ENCODE data around the gene FARSA.
"Not testable (repeated sequence)": the region's sequence is repeated elsewhere in the genome, so short reads cannot be mapped to it uniquely, and the experiment has no call there.

FARSA gene

DNA sequence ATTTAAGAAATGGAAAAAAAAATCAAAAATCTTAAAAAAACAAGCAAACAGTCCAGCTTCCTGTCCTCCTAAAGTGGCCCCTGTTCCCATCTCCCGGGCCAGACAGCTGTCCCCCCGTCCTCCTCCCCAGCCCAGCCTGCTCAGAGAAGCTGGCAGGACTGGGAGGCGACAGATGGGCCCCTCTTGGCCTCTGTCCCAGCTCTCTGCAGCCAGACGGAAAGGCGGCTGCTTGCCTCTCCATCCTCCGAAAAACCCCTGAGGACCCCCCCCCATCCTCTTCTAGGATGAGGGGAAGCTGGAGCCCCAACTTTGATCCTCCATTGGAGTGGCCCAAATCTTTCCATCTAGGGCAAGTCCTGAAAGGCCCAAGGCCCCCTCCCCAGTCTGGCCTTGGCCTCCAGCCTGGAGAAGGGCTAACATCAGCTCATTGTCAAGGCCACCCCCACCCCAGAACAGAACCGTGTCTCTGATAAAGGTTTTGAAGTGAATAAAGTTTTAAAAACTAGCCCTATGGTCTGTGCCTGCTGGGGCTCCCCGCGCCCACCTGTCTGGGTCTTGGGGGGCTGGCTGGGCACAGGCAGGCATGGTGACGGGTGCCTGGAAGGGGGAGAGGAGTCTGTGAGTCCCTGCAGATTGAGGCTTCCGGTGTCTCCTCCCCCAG is 19.8 kb upstream of the FARSA start:
- H3K27ac ChIP-seq (ENCODE audit: low read length), result no peak overlapping the region
- H3K27me3 ChIP-seq (ENCODE audit: control insufficient read depth in 1 of 2, insufficient read depth in 2 of 2, low read length in 2 of 2), result no peaks in the 10 kb centered on the region
- no peak overlapping the region for H3K9ac ChIP-seq (ENCODE audit: low read length in 2 of 2)
- peaks cover 31 to 38% of the 10 kb centered on the region in 2 donors for H3K36me3 ChIP-seq (ENCODE audit: control insufficient read depth in 2 of 2, insufficient read depth in 2 of 2, low read length in 2 of 2)
- H3K9me3 ChIP-seq (ENCODE audit: control insufficient read depth in 2 of 2, low read length in 2 of 2), result no peaks in the 10 kb centered on the region
- no peak overlapping the region for H3K4me3 ChIP-seq (ENCODE audit: low read length in 2 of 2)
- H3K4me1 ChIP-seq (ENCODE audit: control insufficient read depth, insufficient read depth, low read length), result peaks cover 28% of the 10 kb centered on the region

DNA sequence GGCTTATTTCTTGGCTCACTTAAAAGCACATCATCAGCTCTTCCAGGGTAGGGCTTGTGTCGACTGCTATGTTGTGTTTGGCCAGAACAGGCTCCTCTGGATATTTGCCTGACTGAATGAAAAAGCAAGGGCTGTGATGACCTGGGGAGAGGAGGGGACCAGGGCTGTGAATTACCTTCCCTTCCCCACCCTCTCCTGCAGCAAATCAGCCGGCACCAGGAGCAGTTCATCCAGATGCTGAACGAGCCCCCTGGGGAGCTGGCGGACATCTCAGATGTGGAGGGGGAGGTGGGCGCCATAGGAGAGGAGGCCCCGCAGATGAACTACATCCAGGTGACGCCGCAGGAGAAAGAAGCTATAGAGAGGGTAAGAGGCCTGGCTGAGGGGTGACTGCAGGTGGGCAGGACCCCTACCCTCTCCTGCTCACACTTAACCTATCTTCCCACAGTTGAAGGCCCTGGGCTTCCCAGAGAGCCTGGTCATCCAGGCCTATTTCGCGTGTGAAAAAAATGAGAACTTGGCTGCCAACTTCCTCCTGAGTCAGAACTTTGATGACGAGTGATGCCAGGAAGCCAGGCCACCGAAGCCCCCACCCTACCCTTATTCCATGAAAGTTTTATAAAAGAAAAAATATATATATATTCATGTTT is 19.1 kb upstream of the FARSA start:
- H3K4me1 ChIP-seq (ENCODE audit: control insufficient read depth, insufficient read depth, low read length), result peaks cover 31% of the 10 kb centered on the region
- no peak overlapping the region for H3K4me3 ChIP-seq (ENCODE audit: low read length in 2 of 2)
- H3K9ac ChIP-seq (ENCODE audit: low read length in 2 of 2), result no peak overlapping the region
- no peaks in the 10 kb centered on the region for H3K27me3 ChIP-seq (ENCODE audit: control insufficient read depth in 1 of 2, insufficient read depth in 2 of 2, low read length in 2 of 2)
- peaks cover 36 to 43% of the 10 kb centered on the region in 2 donors for H3K36me3 ChIP-seq (ENCODE audit: control insufficient read depth in 2 of 2, insufficient read depth in 2 of 2, low read length in 2 of 2)
- no peak overlapping the region for H3K27ac ChIP-seq (ENCODE audit: low read length)
- no peaks in the 10 kb centered on the region for H3K9me3 ChIP-seq (ENCODE audit: control insufficient read depth in 2 of 2, low read length in 2 of 2)

DNA sequence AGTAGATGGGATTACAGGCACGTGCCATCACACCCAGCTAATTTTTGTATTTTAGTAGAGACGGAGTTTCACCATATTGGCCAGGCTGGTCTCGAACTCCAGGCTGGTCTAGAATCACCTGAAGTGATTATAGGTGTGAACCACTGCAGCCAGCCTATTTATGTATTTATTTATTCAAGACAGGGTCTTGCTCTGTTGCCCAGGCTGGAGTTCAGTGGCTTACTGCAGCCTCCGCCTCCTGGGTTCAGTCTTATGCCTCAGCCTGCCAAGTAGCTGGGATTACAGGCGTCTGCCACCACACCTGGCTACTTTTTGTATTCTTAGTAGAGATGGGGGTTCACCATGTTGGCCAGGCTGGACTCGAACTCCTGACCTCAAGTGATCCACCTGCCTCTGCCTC is 18.5 kb upstream of the FARSA start:
- H3K36me3 ChIP-seq (ENCODE audit: control insufficient read depth in 2 of 2, insufficient read depth in 2 of 2, low read length in 2 of 2), result peaks cover 39 to 46% of the 10 kb centered on the region in 2 donors
- not testable (repeated sequence) for H3K9me3 ChIP-seq (ENCODE audit: control insufficient read depth in 2 of 2, low read length in 2 of 2); H3K27me3 ChIP-seq (ENCODE audit: control insufficient read depth in 1 of 2, insufficient read depth in 2 of 2, low read length in 2 of 2); H3K4me3 ChIP-seq (ENCODE audit: low read length in 2 of 2); H3K27ac ChIP-seq (ENCODE audit: low read length); H3K9ac ChIP-seq (ENCODE audit: low read length in 2 of 2)
- peaks cover 36% of the 10 kb centered on the region for H3K4me1 ChIP-seq (ENCODE audit: control insufficient read depth, insufficient read depth, low read length)

DNA sequence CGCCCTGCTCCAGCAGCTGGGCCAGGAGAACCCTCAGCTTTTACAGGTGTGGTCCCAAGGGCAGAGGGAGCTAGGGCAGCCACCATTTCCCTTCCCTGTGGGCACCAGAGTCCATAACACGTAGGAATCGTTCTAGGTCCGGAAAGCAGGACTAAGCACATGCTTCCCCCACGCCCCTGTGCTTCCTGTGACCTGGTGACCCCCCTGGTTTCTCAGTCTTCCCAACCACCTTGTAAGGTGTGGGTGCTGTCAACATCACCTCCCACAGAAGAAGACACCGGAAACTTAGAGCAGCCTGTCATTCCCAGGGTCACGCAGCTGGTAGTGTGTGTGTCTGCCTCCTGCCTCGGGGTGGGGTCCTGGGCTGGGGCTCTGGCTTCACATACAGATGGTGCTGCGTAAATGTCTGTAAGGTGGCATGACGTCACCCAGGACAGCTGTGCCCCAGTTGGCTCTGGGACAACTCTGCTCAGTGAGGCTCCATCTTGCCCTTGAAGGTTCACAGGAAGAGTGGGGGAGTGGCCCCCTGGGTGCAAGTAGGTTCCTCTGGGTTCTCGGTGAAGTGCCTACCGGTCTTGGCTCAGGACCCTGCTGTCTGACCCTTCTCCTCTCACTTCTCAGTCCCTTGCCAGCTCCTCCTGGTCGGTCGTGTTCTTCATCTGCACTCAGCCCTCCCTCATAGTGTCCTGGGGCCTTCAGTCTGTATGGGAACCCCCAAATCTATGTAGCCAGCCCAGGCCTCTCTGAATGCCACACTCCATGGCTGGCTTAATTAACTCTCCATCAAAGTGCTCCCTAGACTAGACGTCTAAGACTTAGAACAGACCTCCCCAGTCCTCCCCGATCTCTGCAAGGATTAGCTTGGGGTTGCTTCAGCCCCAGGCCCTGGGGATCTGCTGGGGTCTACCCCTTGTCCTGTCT is 16.1 kb upstream of the FARSA start:
- Histone ChIP-seq H3K27me3 (ENCODE audit: control insufficient read depth in 1 of 2, insufficient read depth in 2 of 2, low read length in 2 of 2) (no peaks in the 10 kb centered on the region), H3K27ac (ENCODE audit: low read length) (no peak overlapping the region), H3K36me3 (ENCODE audit: control insufficient read depth in 2 of 2, insufficient read depth in 2 of 2, low read length in 2 of 2) (peaks cover 36 to 44% of the 10 kb centered on the region in 2 donors), H3K9me3 (ENCODE audit: control insufficient read depth in 2 of 2, low read length in 2 of 2) (no peaks in the 10 kb centered on the region), H3K4me3 (ENCODE audit: low read length in 2 of 2) (no peak overlapping the region), H3K4me1 (ENCODE audit: control insufficient read depth, insufficient read depth, low read length) (peaks cover 35% of the 10 kb centered on the region), H3K9ac (ENCODE audit: low read length in 2 of 2) (no peak overlapping the region)

DNA sequence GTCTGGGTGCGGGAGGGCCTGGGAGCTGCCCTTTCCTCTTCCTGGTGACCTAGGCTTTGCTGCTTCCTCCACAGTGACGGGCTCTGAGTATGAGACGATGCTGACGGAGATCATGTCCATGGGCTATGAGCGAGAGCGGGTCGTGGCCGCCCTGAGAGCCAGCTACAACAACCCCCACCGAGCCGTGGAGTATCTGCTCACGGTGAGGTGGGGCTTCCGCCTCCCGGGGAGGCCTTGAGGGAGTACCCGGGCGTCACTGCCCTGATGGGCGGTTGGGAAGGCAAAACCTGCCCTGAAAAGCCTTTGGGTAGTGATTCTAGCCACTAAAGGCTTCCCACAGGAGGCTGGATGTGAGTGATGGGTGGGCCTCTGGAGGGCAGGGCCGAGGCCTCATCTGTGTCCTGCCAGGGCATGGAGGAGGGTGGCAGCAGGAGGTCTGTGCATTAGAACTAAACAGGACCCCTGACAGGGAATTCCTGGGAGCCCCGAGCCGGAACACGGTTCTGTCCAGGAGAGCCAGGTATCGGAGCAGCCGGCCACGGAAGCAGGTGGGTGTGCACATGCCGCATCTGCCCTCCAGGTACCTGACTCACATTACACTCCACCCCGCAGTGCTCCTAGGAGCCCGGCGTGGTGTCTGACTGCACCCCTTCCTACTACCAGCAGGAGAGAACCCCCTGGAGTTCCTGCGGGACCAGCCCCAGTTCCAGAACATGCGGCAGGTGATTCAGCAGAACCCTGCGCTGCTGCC is 15.3 kb upstream of the FARSA start:
- no peaks in the 10 kb centered on the region for H3K9me3 ChIP-seq (ENCODE audit: control insufficient read depth in 2 of 2, low read length in 2 of 2)
- H3K27me3 ChIP-seq (ENCODE audit: control insufficient read depth in 1 of 2, insufficient read depth in 2 of 2, low read length in 2 of 2), result no peaks in the 10 kb centered on the region
- H3K36me3 ChIP-seq (ENCODE audit: control insufficient read depth in 2 of 2, insufficient read depth in 2 of 2, low read length in 2 of 2), result peaks cover 28 to 42% of the 10 kb centered on the region in 2 donors
- no peak overlapping the region for H3K4me3 ChIP-seq (ENCODE audit: low read length in 2 of 2)
- H3K27ac ChIP-seq (ENCODE audit: low read length), result no peak overlapping the region
- no peak overlapping the region for H3K9ac ChIP-seq (ENCODE audit: low read length in 2 of 2)
- H3K4me1 ChIP-seq (ENCODE audit: control insufficient read depth, insufficient read depth, low read length), result peaks cover 31% of the 10 kb centered on the region

DNA sequence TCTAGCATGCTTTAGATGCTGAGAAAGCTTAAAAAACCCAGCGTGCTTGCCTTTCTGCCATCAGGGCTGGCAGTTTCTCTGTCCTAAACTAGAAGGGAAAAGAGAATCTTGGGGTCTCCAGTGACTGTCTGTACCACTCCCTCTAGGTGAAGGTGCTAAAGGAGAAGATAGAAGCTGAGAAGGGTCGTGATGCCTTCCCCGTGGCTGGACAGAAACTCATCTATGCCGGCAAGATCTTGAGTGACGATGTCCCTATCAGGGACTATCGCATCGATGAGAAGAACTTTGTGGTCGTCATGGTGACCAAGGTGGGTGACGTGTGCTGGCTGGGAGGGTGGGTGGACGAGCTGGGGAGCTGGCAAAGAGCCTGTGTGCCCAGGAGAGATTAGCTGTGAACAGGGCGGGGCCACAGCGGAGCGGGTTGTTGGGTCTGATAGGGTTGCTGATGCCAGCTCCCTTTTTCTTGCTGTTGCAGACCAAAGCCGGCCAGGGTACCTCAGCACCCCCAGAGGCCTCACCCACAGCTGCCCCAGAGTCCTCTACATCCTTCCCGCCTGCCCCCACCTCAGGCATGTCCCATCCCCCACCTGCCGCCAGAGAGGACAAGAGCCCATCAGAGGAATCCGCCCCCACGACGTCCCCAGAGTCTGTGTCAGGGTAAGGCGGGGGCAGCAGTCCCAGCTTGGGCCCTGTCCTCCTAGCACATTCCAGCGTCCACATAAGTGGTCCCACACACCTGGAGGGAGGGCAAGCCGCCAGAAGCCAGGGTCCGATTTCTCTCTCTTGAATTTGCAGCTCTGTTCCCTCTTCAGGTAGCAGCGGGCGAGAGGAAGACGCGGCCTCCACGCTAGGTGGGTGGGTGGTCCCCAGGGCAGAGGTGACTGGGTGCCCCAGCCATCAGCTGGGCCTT is 14.4 kb upstream of the FARSA start:
- Histone ChIP-seq H3K4me1 (ENCODE audit: control insufficient read depth, insufficient read depth, low read length) (peaks cover 30% of the 10 kb centered on the region), H3K36me3 (ENCODE audit: control insufficient read depth in 2 of 2, insufficient read depth in 2 of 2, low read length in 2 of 2) (peaks cover 34 to 47% of the 10 kb centered on the region in 2 donors)

DNA sequence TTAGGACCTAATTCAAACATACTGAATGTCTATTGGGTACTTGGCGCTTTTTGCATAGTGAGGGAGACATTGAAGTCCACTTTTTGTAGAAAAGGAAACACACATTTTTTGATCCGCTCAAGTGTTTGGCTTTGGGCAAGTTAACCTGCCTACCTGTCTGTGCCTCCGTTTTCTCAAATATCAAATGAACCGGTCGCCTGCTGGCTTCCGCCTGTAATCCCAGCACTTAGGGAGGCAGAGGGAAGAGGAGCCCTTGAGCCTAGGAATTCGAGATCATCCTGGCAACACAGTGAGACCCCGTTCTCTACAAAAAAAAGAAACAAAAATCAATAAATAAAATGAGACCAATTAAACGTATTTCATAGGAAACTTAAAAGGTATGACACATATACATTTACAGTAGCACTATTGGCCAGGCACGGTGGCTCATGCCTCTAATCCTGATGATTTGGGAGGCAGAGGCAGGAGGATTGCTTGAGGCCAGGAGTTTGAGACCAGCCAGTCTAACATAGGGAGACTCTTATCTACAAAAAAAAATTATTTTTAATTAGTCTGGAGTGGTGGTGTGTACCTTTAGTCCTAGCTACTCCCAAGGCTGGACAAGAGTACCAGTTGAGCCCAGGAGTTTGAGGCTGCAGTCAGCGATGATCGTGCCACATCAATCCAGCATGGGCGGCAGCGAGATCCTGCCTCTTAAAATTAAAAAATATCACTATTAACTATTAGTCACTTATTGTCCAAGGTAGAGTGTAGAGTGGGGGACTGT is 13.4 kb upstream of the FARSA start:
- H3K9me3 ChIP-seq (ENCODE audit: control insufficient read depth in 2 of 2, low read length in 2 of 2), result no peaks in the 10 kb centered on the region
- H3K9ac ChIP-seq (ENCODE audit: low read length in 2 of 2), result peak overlapping the region; percentile 81 to 88
- peak overlapping the region; percentile 87 to 99 for H3K4me3 ChIP-seq (ENCODE audit: low read length in 2 of 2)
- no peak overlapping the region for H3K27ac ChIP-seq (ENCODE audit: low read length)
- H3K4me1 ChIP-seq (ENCODE audit: control insufficient read depth, insufficient read depth, low read length), result peaks cover 28% of the 10 kb centered on the region
- no peaks in the 10 kb centered on the region for H3K27me3 ChIP-seq (ENCODE audit: control insufficient read depth in 1 of 2, insufficient read depth in 2 of 2, low read length in 2 of 2)
- peaks cover 38 to 47% of the 10 kb centered on the region in 2 donors for H3K36me3 ChIP-seq (ENCODE audit: control insufficient read depth in 2 of 2, insufficient read depth in 2 of 2, low read length in 2 of 2)

More for the DNA sequence above, 14.4 kb upstream of the FARSA start:
- H3K9me3 ChIP-seq (ENCODE audit: control insufficient read depth in 2 of 2, low read length in 2 of 2), result no peaks in the 10 kb centered on the region
- H3K27ac ChIP-seq (ENCODE audit: low read length), result no peak overlapping the region
- no peak overlapping the region for H3K4me3 ChIP-seq (ENCODE audit: low read length in 2 of 2)
- H3K27me3 ChIP-seq (ENCODE audit: control insufficient read depth in 1 of 2, insufficient read depth in 2 of 2, low read length in 2 of 2), result no peaks in the 10 kb centered on the region
- peak overlapping the region in 1 of 2 donors; percentile 44 for H3K9ac ChIP-seq (ENCODE audit: low read length in 2 of 2)

DNA sequence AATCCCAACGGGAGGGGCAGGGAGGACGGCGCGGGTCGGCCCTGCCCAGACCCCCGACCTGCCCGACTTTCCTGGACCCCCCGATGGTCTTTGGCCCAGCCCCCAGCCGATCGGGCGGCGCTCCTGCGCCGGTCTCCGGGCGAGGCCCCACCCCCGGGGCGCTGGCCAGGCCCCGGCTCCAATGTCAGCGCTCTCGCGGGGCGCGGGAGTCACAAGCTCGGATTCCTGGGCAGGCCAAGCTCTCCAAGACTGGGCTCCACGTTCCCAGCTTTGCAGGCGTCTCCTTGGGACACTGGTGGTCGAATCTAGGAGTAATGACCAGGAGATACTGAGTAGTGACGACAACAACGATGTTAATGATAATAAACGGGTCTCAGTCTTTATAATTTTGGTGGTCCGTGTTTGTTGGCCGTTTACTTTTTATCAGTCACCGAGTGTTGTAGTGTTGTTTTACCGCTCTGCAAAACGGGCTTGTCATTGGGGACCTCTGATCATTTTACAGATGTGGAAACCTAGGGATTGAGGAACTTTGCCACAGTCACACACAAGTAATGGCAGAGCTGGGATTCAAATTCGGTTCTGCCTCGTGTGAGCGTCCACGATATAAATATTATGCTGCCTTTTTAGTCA is 12.7 kb upstream of the FARSA start:
- Histone ChIP-seq H3K4me3 (ENCODE audit: low read length in 2 of 2) (peak overlapping the region; percentile 87 to 99), H3K27me3 (ENCODE audit: control insufficient read depth in 1 of 2, insufficient read depth in 2 of 2, low read length in 2 of 2) (no peaks in the 10 kb centered on the region), H3K4me1 (ENCODE audit: control insufficient read depth, insufficient read depth, low read length) (peaks cover 32% of the 10 kb centered on the region), H3K9me3 (ENCODE audit: control insufficient read depth in 2 of 2, low read length in 2 of 2) (no peaks in the 10 kb centered on the region), H3K9ac (ENCODE audit: low read length in 2 of 2) (peak overlapping the region; percentile 81 to 88), H3K27ac (ENCODE audit: low read length) (peak overlapping the region; percentile 73), H3K36me3 (ENCODE audit: control insufficient read depth in 2 of 2, insufficient read depth in 2 of 2, low read length in 2 of 2) (peaks cover 40 to 48% of the 10 kb centered on the region in 2 donors)
